Fibroblast of the aortic adventitia (primary cell): ENCODE data around the gene UBE2N. TPM values are rescaled to one million over a fixed set of nuclear protein-coding genes. Genes with fewer than 3 reads are reported as not detected.
A peak's percentile ranks its signal among the peaks of the same experiment; 100 is the strongest.
"Not testable (repeated sequence)": the region's sequence is repeated elsewhere in the genome, so short reads cannot be mapped to it uniquely, and the experiment has no call there.

Source experiments
- DNase-seq: peaks from one replicate; pipeline ENCODE4 v3.0.0-alpha.2; 2010; ENCODE audit warnings: low read depth
- H3K4me3 ChIP-seq: 2 replicates; pipeline ENCODE4 v1.5.1; 2011; ENCODE audit warnings: low read depth, mild to moderate bottlenecking, control low read depth, low read length, moderate library complexity
- total RNA-seq: library from RNA; depleted of rRNA; stranded (reverse); fragments of >200 nt; gene quantifications from 2 replicates; pipeline ENCODE4 v1.2.3, GENCODE V29; 2012; ENCODE audit warnings: low replicate concordance
- TF ChIP-seq, protein P1 (sequence below): IDR thresholded peaks from 2 replicates; pipeline ENCODE4 v1.5.1; 2011; ENCODE audit warnings: mild to moderate bottlenecking, low read length, control low read depth, inconsistent platforms; ENCODE audit not compliant: insufficient read depth

UBE2N gene
- total RNA-seq, 1 donor = 63.5 TPM

DNA sequence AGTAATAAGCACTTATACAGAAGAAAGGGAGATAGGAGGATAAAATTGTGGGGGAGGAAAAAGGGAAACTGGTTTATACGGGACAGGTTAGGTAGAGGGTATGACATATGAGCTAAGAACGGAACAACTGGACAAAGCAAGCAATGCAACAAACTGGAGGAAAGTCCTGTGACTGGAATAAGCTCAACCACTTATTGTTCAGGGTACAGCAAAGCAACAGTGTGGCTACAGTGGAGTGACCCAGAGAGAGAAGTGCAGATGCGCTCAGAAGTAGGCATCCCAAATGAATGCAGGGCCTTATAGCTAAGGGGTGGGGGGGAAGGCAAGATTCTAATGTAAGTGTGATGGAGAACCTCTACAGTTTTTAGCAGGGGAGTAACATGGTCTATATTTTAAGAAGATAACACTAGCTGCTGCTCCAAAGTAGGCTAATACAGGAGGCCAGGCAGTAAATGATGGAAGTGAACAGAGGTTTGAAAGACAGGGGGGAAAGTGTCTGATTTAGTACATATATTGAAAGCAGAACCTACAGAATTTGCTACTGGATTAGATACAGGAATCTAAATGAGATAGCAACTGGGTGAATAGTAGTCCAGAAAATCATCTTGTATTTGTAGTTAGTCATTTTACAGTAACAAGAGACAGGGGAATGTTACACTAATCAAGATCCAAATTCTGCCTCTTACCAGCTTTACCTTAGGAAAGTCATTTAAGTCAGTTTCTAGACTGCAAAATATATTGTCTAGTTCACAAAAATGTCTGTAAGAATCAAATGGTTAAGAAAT lies 3.3 kb downstream of the UBE2N start:
- H3K4me3 ChIP-seq = no peak overlapping the region
- TF ChIP-seq, protein P1, sequence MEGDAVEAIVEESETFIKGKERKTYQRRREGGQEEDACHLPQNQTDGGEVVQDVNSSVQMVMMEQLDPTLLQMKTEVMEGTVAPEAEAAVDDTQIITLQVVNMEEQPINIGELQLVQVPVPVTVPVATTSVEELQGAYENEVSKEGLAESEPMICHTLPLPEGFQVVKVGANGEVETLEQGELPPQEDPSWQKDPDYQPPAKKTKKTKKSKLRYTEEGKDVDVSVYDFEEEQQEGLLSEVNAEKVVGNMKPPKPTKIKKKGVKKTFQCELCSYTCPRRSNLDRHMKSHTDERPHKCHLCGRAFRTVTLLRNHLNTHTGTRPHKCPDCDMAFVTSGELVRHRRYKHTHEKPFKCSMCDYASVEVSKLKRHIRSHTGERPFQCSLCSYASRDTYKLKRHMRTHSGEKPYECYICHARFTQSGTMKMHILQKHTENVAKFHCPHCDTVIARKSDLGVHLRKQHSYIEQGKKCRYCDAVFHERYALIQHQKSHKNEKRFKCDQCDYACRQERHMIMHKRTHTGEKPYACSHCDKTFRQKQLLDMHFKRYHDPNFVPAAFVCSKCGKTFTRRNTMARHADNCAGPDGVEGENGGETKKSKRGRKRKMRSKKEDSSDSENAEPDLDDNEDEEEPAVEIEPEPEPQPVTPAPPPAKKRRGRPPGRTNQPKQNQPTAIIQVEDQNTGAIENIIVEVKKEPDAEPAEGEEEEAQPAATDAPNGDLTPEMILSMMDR = no peak
- DNase-seq = no peak

DNA sequence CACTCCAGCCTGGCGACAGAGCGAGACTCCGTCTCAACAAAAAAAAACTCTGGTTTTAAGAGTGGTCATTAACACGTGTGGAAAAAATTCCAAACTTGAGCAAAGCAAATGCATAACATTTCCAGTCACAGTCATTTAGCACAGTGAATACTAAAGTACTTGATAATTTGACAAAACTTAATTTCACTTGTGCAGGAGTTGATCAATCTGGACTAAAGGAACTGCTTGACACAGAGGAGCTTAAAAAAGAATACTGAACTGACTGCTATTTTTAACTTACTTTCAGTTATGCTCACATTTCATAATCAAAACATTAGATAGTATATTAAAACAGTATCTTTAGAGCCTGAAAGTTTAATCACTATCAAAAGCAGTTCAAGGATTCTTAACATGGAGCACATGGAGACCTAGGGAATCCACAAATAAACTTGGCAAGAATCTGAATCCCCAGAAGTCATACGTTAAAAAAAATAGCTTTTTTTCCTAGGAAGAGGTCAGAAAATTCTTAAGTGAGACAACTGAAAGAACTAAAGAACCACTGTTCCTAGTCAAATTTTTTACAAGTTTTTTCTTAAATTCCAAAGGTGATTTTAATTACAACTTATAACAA lies 7.4 kb downstream of the UBE2N start:
- TF ChIP-seq, protein P1 = no peak
- DNase-seq = peak; percentile 46
- H3K4me3 ChIP-seq = no peak overlapping the region

DNA sequence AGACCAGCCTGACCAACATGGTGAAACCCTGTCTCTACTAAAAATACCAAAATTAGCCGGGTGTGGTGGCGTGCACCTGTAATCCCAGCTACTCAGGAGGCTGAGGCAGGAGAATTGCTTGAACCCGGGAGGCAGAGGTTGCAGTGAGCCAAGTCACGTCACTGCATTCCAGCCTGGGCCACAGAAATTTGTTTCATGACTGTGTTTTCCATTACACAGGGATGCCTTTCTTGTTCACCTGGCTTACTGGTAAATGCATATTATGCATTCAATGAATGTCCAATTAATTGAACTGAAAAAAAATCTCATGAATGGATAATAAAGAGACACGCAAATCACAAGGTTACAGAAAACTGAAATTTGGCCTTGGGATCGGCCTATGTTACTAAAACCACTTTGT lies 9.7 kb downstream of the UBE2N start:
- DNase-seq = not testable (repeated sequence)

DNA sequence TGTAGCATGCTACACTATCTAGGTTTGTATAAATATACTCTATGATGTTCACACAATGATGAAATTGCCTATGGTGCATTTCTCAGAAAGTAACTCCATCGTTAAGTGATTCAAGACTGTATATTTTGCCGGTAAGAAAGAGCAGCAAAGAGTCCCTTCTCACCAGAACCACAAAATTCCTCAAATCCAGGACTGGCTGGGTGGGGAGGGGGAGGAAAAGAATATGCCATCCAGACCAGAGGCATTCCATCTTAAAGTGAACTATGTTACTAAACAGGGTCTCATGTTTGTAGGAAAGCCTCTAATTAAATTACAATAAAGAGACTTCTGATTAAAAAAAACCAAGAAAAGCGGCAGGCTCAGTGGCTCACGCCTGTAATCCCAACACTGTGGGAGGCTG lies 11.5 kb downstream of the UBE2N start:
- no peak for DNase-seq
- H3K4me3 ChIP-seq = no peak overlapping the region
- TF ChIP-seq, protein P1 = no peak

More for the DNA sequence above, 9.7 kb downstream of the UBE2N start:
- H3K4me3 ChIP-seq = not testable (repeated sequence)

DNA sequence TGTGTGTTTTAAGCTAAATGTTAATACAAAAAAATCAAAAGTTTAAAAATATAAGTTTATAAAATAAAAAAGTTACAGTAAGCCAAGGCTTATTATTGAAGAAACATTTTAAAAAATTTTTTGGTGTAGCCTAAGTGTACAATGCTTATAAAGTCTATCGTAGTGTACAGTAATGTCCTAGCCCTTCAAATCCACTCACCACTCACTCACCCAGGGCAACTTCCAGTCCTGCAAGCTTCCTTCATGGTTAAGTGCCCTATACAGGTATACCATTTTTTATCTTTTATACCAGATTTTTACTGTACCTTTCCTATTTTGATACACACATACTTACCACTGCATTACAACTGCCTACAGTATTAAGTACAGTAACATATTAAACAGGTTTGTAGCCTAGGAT lies 11.9 kb downstream of the UBE2N start:
- DNase-seq = no peak
- H3K4me3 ChIP-seq = no peak overlapping the region

DNA sequence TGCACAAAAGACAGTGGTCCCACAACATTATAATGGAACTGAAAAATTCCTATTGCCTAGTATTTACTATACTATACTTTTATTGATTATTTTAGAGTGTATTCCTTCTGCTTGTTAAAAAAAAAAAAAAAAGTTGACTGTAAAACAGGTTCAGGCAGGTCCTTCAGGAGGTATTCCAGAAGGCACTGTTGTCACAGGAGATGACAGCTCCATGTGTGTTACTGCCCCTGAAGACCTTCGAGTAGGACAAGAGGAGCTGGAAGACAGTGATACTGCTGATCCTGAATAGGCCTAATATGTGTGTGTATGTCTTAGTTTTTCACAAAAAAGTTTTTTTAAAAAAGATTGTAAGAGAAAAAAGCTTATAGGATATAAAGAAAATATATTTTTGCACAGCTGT lies 12.3 kb downstream of the UBE2N start:
- H3K4me3 ChIP-seq = no peak overlapping the region
- TF ChIP-seq, protein P1 = no peak
- DNase-seq = no peak

More for the DNA sequence above, 11.9 kb downstream of the UBE2N start:
- TF ChIP-seq, protein P1 = no peak

DNA sequence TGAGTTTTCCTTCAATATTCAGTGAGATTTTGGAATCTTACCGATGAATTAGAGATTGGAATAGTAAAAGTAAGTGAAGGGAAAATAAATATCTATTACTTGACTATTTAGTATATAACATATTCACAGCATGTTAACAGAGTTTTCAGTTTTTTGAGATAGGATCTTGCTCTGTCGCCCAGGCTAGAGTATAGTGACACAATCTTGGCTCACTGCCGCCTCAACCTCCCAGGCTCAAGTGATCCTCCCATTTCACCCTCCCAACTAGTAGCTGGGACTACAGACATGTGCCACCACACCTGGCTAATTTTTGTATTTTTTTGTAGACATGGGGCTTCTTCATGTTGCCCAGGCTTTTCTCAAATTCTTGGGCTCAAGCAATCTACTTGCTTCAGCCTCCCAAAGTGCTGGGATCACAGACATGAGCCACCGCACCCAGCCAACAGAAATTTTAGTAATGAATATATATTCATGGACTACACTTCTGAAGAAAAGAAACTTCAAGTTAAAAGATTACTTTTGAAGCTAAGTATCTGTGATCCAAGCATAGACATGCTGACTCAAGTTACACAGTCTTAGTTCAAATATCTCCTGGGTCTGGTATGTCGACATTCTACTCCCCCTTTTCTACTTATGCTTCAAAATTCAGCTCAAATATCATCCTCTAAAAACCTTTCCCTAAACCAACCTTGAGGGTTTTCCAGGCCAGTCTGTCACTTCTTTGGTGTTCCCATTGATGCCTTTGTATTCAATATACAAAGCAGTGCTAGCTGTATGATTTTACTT lies 13.8 kb downstream of the UBE2N start:
- no peak overlapping the region for H3K4me3 ChIP-seq
- TF ChIP-seq, protein P1 = no peak
- DNase-seq = peak; percentile 69
